ENCODE data around the gene PIF1. TPM values are rescaled to one million over a fixed set of nuclear protein-coding genes. Genes with fewer than 3 reads are reported as not detected.

The PIF1 gene
- total RNA-seq = 10 to 100 TPM; 56.8 to 66.1 TPM

DNA sequence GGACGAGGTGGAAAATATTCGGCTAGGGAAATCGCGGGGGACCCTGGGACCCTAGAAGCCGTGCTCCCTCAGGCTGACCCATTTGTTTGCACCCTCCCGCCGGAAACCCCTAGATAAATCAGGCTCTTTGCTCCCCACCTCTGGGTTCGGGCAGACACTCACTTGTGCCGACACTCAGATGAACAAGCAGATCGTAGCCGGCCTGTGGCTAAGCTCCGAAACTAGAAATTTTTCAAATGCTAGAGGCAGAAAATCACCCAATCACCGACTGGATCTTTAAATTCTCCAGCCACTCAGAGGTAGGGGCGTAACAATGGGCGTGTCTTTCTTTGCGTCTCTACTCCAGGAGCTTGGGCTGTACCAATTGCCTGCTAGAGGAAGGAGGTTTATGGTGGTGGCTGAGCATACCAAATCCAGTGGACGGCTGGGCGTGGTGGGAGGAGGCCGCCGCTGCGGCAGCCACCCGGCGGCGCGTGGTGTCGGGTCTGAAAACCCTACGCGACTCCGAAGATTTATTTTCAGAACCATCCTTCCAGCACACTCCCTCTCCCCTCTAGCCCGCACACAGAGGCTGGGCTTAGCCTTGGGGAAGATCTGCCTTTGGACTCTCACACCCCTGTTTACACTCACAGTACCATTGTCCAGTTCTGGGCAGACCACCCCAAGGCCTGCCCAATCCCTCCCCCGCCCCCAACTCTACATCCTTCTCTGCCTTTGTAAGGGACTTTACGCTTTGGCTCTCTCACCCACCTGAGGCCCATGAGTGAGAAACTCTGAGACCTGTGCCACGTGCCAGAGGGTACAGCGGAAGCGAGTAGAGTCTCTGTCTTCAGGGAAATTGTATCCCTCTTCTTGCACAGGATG lies at the start of gene PIF1:
Gene PIF1 (minus strand): TSS at position 217 of the 864 bp plus-strand sequence. CDS start 1,312 bp downstream, outside the sequence.
- peak within 1 kb of the TSS; percentile 84 for H3K4me3 Mint-ChIP-seq
- no peaks in the 10 kb centered on the region for H3K9me3 Mint-ChIP-seq
- peaks cover 40% of the 10 kb centered on the region for H3K4me1 Mint-ChIP-seq
- POLR2A ChIA-PET = interaction anchor here (0.7 kb wide), 1 partner anchor 68 kb away, joined by 4 read pairs; no protein-coding TSS in a partner anchor
- H3K27ac Mint-ChIP-seq = peak within 1 kb of the TSS; percentile 93
- peak; percentile 98 for DNase-seq
- H3K27me3 Mint-ChIP-seq = no peaks in the 10 kb centered on the region
- CTCF ChIA-PET = interaction anchor here (0.7 to 2.5 kb wide), 7 partner anchors 9 to 85 kb away, joined by 3 to 26 read pairs (median 4); no protein-coding TSS in a partner anchor
- H3K36me3 Mint-ChIP-seq (ENCODE audit: low read depth) = peaks cover 19% of the 10 kb centered on the region

- Mint-ChIP-seq H3K9me3 (peaks cover 5% of the 10 kb centered on the region), H3K36me3 (ENCODE audit: low read depth) (peaks cover 19% of the 10 kb centered on the region), H3K27ac (no peak overlapping the region), H3K4me3 (no peak overlapping the region), H3K4me1 (peaks cover 23% of the 10 kb centered on the region), H3K27me3 (no peaks in the 10 kb centered on the region)
- DNase-seq = no peak
- ChIA-PET POLR2A (no interaction called here), CTCF (interaction anchor here (1.0 to 1.2 kb wide), 3 partner anchors 10 to 25 kb away, joined by 3 to 8 read pairs (median 3); no protein-coding TSS in a partner anchor)
Measured at GRCh38 chr15:64870353-64870752, 44.9 kb upstream of the PIF1 start.

DNA sequence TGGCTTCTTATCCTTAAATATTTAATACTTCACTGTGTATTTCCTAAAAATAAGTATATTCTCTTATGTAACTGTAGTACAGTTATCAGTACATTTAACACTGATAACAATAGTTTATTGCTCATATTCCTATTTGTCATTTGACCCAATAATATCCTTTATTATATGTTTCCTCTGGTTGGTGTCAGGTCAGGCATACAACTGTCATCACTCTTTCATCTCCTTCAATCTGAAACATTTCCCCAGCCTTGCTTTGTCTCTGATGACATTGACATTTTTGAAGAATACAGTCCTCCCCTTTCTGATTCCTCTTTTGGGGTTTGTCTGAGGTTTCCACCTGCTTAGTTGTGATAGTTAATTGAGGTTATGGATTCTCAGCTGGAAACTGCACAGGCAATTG lies 44.1 kb upstream of the PIF1 start:
- Mint-ChIP-seq H3K27ac (no peak overlapping the region), H3K36me3 (ENCODE audit: low read depth) (peaks cover 24% of the 10 kb centered on the region), H3K27me3 (no peaks in the 10 kb centered on the region), H3K9me3 (peaks cover 5% of the 10 kb centered on the region), H3K4me1 (peaks cover 23% of the 10 kb centered on the region), H3K4me3 (no peak overlapping the region)
- POLR2A ChIA-PET = no interaction called here
- CTCF ChIA-PET = no interaction called here
- no peak for DNase-seq

DNA sequence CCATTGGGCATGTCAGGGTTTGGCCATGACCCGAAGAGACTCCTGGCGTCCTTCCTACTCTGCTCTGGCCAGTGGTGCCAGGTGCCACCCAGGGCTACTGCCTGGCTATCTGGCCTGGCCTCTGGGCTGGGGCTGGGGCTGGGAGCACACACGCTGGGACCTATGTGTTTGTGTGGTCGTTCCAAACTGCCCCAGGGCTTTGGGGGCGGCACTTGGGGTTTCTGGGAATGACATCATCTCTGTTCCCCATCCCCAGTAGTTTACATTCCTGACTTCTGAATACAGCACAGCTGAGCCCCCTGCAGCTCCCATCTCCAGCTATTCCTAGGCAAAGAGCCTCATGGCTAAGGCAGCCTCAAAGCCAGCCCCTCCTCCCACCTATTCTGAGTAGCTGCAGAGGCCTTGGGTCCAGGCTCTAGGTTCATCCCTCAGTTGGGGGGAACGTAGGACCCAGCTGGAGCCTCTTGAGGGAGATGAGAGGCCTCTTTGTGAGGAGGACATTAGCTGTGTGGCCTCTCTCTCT lies 40.6 kb upstream of the PIF1 start:
- peaks cover 12% of the 10 kb centered on the region for H3K4me1 Mint-ChIP-seq
- H3K27me3 Mint-ChIP-seq = no peaks in the 10 kb centered on the region
- H3K9me3 Mint-ChIP-seq = peaks cover 5% of the 10 kb centered on the region
- no peak overlapping the region for H3K4me3 Mint-ChIP-seq
- H3K36me3 Mint-ChIP-seq (ENCODE audit: low read depth) = peaks cover 40% of the 10 kb centered on the region
- ChIA-PET CTCF (interaction anchor here (1.1 kb wide), 1 partner anchor 29 kb away, joined by 3 read pairs; no protein-coding TSS in a partner anchor), POLR2A (no interaction called here)
- no peak overlapping the region for H3K27ac Mint-ChIP-seq
- no peak for DNase-seq

GRCh38 chr15:64865126-64865997 lies 39.9 kb upstream of the PIF1 start:
- peaks cover 9% of the 10 kb centered on the region for H3K4me1 Mint-ChIP-seq
- DNase-seq = no peak
- ChIA-PET POLR2A (interaction anchor here (0.5 kb wide), 1 partner anchor 1378 kb away, joined by 4 read pairs; no protein-coding TSS in a partner anchor), CTCF (interaction anchor here (0.9 to 1.3 kb wide), 4 partner anchors 12 to 30 kb away, joined by 3 to 5 read pairs (median 4); no protein-coding TSS in a partner anchor)
- H3K4me3 Mint-ChIP-seq = no peak overlapping the region
- H3K27ac Mint-ChIP-seq = no peak overlapping the region
- H3K36me3 Mint-ChIP-seq (ENCODE audit: low read depth) = peaks cover 40% of the 10 kb centered on the region
- H3K9me3 Mint-ChIP-seq = peaks cover 5% of the 10 kb centered on the region
- H3K27me3 Mint-ChIP-seq = no peaks in the 10 kb centered on the region

DNA sequence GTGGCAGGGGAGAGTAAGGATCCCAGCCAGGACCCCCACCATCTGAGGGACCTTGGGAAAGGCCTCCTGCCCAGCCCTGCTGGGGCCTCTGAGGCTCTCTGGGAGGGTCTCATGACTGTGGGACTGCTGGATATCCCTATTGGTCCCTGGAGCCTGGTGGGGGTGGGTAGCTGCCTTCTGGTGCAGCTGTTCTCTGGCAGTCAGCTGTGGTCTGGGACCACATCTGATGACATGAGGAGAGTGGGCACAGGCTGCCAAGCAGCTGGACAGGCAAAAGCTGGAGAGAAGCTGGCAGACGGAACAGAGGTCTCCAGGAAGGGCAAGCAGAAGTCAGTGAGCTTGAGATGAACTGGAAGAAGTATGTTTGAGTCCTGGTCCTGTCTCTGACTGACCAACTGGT lies 38.6 kb upstream of the PIF1 start:
- peaks cover 30% of the 10 kb centered on the region for H3K36me3 Mint-ChIP-seq (ENCODE audit: low read depth)
- H3K27ac Mint-ChIP-seq = no peak overlapping the region
- ChIA-PET POLR2A (no interaction called here), CTCF (interaction anchor here (0.7 to 1.3 kb wide), 4 partner anchors 13 to 28 kb away, joined by 3 to 5 read pairs (median 4); no protein-coding TSS in a partner anchor)
- H3K27me3 Mint-ChIP-seq = no peaks in the 10 kb centered on the region
- no peak overlapping the region for H3K4me3 Mint-ChIP-seq
- peaks cover 1% of the 10 kb centered on the region for H3K4me1 Mint-ChIP-seq
- DNase-seq = no peak
- no peaks in the 10 kb centered on the region for H3K9me3 Mint-ChIP-seq

DNA sequence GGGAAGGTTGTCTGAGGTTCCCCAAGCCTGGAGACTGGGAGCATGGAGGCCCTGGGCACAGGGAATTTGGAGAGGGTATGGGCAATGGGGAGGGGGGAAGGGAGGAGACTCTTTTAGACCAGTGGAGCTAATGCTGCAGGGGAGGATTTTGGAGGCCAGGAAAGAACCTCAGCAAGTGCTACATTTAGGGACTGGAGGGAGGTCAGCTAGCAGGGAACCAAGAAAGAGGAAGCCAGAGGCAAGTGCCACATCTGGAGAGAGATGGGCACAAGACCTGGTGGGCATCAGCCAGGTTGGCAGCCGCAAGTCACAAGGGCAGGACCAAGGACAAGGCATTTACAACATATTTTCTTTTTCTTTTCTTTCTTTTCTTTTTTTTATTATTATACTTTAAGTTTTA lies 37.0 kb upstream of the PIF1 start:
- no peaks in the 10 kb centered on the region for H3K9me3 Mint-ChIP-seq
- CTCF ChIA-PET = interaction anchor here (0.7 to 2.2 kb wide), 4 partner anchors 11 to 17 kb away, joined by 3 to 7 read pairs (median 4); no protein-coding TSS in a partner anchor
- peaks cover 9% of the 10 kb centered on the region for H3K4me1 Mint-ChIP-seq
- H3K27ac Mint-ChIP-seq = peak overlapping the region; percentile 54
- POLR2A ChIA-PET = no interaction called here
- H3K36me3 Mint-ChIP-seq (ENCODE audit: low read depth) = peaks cover 34% of the 10 kb centered on the region
- DNase-seq = no peak
- no peaks in the 10 kb centered on the region for H3K27me3 Mint-ChIP-seq
- no peak overlapping the region for H3K4me3 Mint-ChIP-seq

GRCh38 chr15:64861960-64862359 lies 36.5 kb upstream of the PIF1 start:
- no peaks in the 10 kb centered on the region for H3K27me3 Mint-ChIP-seq
- ChIA-PET POLR2A (no interaction called here), CTCF (interaction anchor here (0.7 to 2.2 kb wide), 4 partner anchors 10 to 17 kb away, joined by 3 to 7 read pairs (median 4); no protein-coding TSS in a partner anchor)
- no peaks in the 10 kb centered on the region for H3K9me3 Mint-ChIP-seq
- no peak overlapping the region for H3K4me3 Mint-ChIP-seq
- peaks cover 38% of the 10 kb centered on the region for H3K36me3 Mint-ChIP-seq (ENCODE audit: low read depth)
- no peak overlapping the region for H3K27ac Mint-ChIP-seq
- DNase-seq = no peak
- H3K4me1 Mint-ChIP-seq = peaks cover 12% of the 10 kb centered on the region

GRCh38 chr15:64861331-64861730 lies 35.9 kb upstream of the PIF1 start:
- Mint-ChIP-seq H3K4me1 (peaks cover 16% of the 10 kb centered on the region), H3K27me3 (no peaks in the 10 kb centered on the region), H3K9me3 (no peaks in the 10 kb centered on the region), H3K36me3 (ENCODE audit: low read depth) (peaks cover 37% of the 10 kb centered on the region), H3K27ac (no peak overlapping the region), H3K4me3 (no peak overlapping the region)
- ChIA-PET CTCF (interaction anchor here (1.5 to 2.2 kb wide), 2 partner anchors 16 kb away, joined by 5 to 7 read pairs; no protein-coding TSS in a partner anchor), POLR2A (no interaction called here)
- DNase-seq = no peak

DNA sequence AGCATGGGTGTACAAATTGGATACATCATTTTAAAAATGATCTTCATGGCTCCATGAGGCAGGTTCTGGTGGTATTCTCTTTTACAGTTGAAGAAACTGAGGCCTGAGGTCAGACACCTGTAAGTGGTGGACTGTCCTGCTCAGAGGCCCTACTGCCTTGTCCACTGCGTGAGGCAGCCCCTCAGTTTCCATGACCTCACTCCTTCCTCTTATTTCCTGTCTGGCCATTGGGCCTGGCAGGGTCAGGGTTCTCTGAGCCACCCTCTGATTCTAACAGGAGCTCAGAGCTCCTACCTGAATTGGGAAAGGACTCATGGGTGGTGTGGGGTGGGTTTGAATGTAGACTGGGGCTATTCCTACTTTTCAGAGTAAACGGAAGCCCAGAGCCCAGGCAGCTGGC lies 33.8 kb upstream of the PIF1 start:
- no peak overlapping the region for H3K27ac Mint-ChIP-seq
- H3K9me3 Mint-ChIP-seq = no peaks in the 10 kb centered on the region
- no peak overlapping the region for H3K4me3 Mint-ChIP-seq
- ChIA-PET CTCF (interaction anchor here (0.6 to 1.2 kb wide), 4 partner anchors 14 to 81 kb away, joined by 3 to 4 read pairs (median 4); no protein-coding TSS in a partner anchor), POLR2A (no interaction called here)
- DNase-seq = no peak
- peaks cover 31% of the 10 kb centered on the region for H3K36me3 Mint-ChIP-seq (ENCODE audit: low read depth)
- H3K4me1 Mint-ChIP-seq = peaks cover 30% of the 10 kb centered on the region
- no peaks in the 10 kb centered on the region for H3K27me3 Mint-ChIP-seq

- H3K9me3 Mint-ChIP-seq = no peaks in the 10 kb centered on the region
- no peak overlapping the region for H3K4me3 Mint-ChIP-seq
- ChIA-PET CTCF (interaction anchor here (1.2 kb wide), 3 partner anchors 14 to 23 kb away, joined by 3 to 4 read pairs (median 3); no protein-coding TSS in a partner anchor), POLR2A (no interaction called here)
- peaks cover 30% of the 10 kb centered on the region for H3K4me1 Mint-ChIP-seq
- H3K36me3 Mint-ChIP-seq (ENCODE audit: low read depth) = peaks cover 31% of the 10 kb centered on the region
- H3K27ac Mint-ChIP-seq = peak overlapping the region; percentile 42
- H3K27me3 Mint-ChIP-seq = no peaks in the 10 kb centered on the region
- DNase-seq = no peak
Measured at GRCh38 chr15:64858021-64858575, 32.7 kb upstream of the PIF1 start.

DNA sequence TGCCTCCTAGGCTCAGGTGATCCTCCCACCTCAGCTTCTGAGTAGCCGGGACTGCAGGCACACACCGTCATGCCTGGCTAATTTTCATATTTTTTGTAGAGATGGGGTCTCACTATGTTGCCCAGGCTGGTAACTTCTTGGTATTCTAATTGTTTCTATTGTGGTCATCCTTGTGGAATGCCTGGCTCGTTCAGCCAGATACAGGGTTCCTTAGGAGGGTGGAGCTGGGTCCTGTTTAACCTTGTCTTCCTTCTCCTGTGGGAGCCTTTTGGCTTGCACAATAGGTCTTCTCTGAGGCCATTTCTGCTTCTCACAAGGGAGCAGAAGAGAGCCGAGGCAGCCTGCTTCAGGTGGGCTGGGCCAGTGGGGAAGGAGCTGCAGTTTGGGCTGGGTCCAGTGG lies 32.0 kb upstream of the PIF1 start:
- Mint-ChIP-seq H3K27ac (no peak overlapping the region), H3K4me3 (no peak overlapping the region), H3K36me3 (ENCODE audit: low read depth) (peaks cover 30% of the 10 kb centered on the region), H3K4me1 (peaks cover 30% of the 10 kb centered on the region), H3K27me3 (no peaks in the 10 kb centered on the region), H3K9me3 (no peaks in the 10 kb centered on the region)
- ChIA-PET CTCF (interaction anchor here (1.2 kb wide), 1 partner anchor 22 kb away, joined by 3 read pairs; no protein-coding TSS in a partner anchor), POLR2A (no interaction called here)
- DNase-seq = no peak

Data from activated CD4-positive, alpha-beta T cell treated with anti-CD3 and anti-CD28 coated beads, Interleukin-2, amount 10 ng/mL, durations not matched to agents 7 days and 5 days (primary cell).